NCI-H2107 (cell line): ENCODE measurements around the gene DYNLT2B.
"Not testable (repeated sequence)": the region's sequence is repeated elsewhere in the genome, so short reads cannot be mapped to it uniquely, and the experiment has no call there.

Experiments used
- DNase-seq: peaks from one replicate; lab custom pipeline; 2025; lab: John Stamatoyannopoulos, UW

Gene DYNLT2B

DNA sequence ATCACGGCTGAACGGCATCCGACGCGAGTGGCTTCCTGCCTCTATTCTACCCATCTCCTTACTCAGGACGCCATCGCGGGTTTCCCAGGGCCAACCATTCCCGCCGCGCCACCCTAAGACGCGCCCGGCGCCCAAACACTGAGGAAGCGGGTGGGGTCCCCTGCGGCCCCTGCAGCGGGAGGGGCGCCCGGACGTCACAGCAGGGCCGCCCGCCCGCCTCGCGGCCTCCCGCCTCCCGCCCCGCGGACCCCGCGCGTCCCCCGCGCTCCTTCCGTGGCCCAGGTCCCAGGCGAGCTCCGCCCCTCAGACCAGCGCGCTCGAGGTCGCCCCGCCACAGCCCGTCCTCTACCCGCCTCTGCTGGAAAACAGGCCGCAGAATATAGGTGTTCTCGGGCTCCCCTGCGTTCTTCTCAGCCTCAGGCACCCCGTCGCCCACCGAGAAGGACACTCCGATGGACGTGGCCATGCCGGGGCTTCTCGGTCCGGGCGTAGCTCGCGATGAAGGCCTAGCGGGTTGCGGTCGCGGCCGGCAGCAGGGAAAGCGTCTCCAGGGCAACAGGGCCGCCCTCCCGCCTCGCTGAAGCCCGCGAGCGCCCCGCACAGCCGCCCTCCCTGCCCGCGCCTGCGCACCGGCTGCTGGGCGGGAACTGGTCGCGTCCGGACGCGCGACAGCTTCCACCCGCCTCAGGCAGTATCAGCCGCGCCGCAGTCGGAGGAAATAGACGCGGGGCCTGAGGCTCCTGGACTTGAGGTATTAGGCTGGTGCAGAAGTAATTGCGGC is at the start of gene DYNLT2B:
TSS of gene DYNLT2B (minus strand) at position 554 of the 781 bp plus-strand sequence. CDS start at position 466, 88 bp downstream.
- DNase-seq: peak; percentile 97

GRCh38 chr3:196365736-196366135 is 47.7 kb upstream of the DYNLT2B start:
- no peak for DNase-seq

DNA sequence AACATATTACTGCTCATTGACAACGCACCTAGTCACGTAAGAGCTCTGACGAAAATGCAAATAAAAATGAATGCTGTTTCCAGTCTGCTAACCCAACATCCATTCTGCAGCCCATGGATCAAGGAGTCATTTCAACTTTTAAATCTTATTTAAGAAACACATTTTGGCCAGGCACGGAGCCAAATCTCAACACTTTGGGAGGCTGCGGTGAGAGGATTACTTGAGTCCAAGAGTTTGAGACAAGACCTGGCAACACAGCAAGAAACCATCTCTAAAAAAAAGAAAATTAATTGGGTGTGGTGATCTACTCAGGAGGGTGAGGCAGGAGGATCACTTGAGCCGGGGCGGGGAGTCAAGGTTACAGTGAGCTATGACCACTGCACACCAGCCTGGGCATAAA is 42.5 kb upstream of the DYNLT2B start:
- DNase-seq: no peak

DNA sequence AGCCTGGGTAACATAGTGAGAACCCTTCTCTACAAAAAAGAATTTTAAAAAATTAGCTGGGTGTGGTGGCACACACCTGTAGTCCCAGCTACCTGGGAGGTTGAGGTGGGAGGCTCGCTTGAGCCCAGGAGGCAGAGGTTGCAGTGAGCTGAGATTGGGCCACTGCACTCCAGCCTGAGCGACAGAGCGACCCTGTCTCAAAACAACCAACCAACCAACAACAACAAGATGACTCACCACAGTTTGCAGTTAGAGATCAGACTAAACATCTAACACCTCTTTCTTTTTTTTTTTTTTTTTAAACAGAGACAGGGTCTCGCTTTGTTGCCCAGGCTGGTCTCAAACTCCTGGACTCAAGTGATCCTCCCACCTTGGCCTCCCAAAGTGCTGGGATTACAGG is 40.5 kb upstream of the DYNLT2B start:
- DNase-seq: not testable (repeated sequence)

- DNase-seq: no peak
These were observed 39.9 kb upstream of the DYNLT2B start for GRCh38 chr3:196357905-196358304.

GRCh38 chr3:196356556-196356955 is 38.5 kb upstream of the DYNLT2B start:
- DNase-seq: no peak

GRCh38 chr3:196355668-196356067 is 37.6 kb upstream of the DYNLT2B start:
- no peak for DNase-seq

DNA sequence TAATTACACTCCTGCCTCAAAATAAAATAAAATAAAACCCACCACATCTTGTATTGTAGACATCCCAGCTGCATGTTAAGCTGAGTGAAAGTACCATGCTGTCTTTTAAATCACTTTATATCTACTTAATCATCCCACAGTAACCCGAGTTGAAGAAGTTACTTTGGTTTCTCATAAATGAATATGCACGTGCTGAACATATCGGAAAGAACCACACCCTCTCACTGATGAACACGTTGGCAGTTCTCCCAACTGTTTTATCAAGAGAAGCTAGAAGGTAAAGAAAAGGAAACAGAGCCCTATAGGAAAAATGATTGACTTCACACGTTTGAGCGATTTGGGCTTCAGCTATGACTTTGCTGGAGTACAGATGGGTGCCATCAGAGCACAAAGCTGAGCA is 36.1 kb upstream of the DYNLT2B start:
- DNase-seq: no peak

DNA sequence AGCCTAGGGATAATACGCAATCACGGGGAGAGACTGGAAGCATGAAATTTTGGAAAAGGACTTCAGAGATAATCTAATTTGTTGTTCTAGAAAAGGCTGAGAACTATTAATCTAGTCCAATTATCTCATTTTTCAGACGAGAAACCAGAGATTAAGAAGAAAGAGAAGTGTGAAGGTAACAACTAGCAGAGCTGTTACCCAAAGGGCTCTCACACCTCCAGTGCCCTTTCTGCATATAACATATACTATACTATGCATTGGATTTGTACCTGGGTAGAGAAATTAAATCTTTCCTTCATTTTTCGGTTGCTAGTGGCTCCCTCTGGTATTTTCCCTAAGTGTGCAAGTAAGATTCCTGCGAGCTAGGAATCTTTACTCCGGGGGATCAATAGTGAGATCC is 33.5 kb upstream of the DYNLT2B start:
- no peak for DNase-seq

DNA sequence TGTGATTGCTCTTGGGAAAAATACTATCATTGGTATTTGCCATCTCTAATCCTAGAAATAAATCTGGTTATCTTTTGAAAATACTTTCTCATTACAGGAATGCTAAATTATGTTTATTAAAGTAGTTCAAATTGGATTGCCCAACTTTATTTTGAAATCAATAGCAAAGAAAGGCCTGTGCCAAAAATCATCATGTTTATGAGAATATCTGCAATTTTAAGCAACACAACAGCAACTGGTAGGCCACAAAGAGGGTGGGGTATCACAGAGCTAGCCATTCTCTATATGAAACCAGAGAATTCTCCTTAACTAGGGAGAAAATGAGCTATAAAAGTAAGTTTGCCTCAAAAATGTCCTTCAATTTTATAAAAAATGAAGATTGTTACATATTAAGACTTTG is 32.0 kb upstream of the DYNLT2B start:
- DNase-seq: no peak

DNA sequence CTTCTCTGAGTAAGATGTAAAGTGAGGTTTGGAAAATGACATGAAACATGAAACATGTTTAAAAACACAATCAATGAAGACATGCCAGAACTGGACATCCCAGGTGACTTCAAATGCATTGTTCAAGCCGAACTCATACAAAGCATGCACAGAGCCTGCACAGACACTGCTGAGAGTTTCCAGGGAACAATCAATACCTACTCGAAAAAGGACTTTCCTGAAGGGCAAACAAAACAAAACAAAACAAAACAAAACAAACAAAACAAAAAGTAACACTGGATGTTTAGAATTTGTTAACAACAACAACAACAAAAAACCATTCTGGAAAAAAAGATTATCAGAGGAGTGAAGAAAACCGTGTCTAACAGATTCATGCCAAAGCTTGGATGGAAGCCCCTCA is 30.7 kb upstream of the DYNLT2B start:
- no peak for DNase-seq

DNA sequence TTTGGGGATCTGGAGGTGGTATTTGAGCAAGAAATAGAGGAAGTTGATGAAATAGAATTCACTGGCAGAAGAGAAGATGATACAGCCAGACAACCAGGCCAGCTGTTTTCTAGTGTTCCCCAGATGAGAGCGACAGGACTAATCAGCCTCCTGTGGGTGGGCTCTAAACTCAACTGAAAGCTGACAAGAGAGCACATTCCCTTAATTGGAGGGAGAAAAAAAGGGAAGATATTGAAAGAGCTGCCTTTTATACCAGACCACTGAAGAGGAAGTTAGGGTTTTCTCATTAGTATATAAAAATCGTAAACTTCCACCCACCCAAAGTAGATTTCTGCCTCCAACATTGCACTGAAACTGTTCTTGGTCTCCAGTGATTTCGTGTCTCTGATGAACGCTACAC is 26.6 kb upstream of the DYNLT2B start:
- no peak for DNase-seq

DNA sequence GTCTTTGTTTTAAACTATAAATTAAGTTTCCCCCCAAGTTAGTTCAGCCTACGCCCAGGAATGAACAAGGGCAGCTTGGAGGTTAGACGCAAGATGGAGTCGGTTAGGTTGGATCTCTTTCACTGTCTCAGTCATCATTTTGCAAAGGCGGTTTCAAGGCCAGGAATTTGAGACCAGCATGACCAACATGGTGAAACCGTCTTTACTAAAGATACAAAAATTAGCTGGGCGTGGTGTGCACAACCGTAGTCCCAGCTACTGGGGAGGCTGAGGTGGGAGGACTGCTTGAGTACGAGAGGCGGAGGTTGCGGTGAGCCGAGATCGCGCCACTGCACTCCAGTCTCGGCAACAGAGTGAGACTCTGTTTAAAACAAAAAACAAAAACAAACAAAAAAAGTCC is 25.9 kb upstream of the DYNLT2B start:
- DNase-seq: not testable (repeated sequence)

- DNase-seq: no peak
These were observed 23.1 kb upstream of the DYNLT2B start for GRCh38 chr3:196341137-196341536.

DNA sequence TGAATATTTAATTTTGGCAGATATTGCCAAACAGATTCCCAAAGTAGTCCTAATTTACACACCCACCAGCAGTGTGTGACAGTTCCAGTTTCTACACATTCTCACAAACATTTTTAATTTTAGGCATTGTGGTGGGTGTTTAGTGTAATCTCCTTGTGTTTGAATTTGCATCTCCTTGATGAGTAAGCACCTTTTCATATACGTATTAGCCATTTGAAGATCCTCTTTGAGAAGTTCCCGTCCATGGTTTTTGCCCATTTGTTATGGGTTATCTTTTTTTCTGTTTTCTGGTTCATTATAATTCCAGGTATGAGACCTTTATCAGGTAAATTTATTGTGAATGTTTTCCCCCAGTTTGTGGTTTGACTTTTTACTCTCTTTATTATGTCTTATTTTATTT is 22.4 kb upstream of the DYNLT2B start:
- DNase-seq: no peak

- DNase-seq: no peak
These were observed 21.6 kb upstream of the DYNLT2B start for GRCh38 chr3:196339493-196340254.

DNA sequence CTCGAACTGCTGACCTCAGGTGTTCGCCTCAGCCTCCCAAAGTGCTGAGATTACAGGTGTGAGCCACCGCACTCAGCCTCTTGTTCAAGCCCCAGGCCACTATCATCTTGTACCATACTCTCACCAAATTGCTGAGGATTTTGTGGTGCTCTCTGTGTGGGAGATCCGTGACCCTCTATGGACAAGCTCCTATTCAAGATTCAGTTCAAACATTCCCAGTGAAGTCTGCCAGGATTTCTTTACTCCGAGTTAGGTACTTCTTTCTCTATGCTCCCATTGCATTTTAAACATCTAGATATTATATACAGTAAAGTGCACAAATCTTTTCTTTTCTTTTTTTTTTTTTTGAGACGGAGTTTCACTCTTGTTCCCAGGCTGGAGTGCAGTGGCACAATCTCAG is 21.0 kb upstream of the DYNLT2B start:
- DNase-seq: no peak

- DNase-seq: no peak
These were observed 18.5 kb upstream of the DYNLT2B start for GRCh38 chr3:196336319-196337145.

DNA sequence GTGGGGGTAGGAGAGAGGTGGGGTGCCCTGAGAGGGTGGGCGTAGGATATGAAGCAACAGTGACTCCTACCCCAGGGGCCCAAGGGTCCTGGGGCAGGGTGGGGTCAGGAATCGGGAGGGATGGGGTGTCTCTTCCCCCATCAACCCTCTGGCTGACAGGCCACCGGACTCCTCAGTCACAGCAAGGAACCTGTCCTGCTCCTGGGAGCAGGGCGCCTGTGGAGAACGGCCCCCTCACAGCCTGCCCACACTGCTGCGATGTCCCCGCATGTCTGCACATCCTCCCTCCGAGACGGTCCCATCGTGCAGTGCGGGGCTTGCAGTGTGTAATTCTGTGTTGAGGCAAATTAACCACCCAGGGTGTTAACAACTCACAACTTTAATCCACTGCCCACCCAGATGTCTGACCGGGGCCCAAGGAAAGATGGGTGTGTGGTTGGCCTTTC is 17.5 kb upstream of the DYNLT2B start:
- no peak for DNase-seq

DNA sequence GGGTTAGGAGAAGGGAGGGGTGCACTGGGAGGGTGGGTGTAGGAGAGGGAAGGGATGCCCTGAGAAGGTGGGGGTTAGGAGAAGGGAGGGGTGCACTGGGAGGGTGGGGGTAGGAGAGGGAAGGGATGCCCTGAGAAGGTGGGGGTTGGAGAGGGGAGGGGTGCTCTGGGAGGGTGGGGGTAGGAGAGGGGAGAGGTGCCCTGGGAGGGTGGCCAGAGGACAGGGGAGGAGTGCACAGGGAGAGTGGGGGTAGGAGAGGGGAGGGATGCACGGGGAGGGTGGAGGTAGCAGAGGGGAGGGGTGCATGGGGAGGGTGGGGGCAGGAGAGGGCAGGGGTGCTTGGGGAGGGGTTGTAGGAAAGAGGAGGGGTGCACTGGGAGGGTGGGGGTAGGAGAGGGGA is 16.9 kb upstream of the DYNLT2B start:
- no peak for DNase-seq

DNA sequence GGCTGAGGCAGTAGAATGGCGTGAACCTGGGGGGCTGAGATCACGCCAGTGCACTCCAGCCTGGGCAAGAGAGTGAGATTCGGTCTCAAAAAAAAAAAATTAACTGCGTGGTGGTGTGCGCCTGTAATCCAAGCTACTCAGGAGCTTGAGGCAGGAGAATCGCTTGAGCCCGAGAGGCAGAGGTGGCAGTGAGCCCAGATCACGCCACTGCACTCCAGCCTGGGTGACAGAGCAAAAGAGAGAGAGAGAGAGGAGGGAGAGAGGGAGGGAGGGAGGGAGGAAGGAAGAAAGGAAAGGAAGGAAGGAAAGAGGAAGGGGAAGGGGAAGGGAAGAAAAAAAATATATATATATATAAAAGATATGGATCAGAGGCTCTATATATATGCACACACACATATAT is 14.1 kb upstream of the DYNLT2B start:
- DNase-seq: no peak

DNA sequence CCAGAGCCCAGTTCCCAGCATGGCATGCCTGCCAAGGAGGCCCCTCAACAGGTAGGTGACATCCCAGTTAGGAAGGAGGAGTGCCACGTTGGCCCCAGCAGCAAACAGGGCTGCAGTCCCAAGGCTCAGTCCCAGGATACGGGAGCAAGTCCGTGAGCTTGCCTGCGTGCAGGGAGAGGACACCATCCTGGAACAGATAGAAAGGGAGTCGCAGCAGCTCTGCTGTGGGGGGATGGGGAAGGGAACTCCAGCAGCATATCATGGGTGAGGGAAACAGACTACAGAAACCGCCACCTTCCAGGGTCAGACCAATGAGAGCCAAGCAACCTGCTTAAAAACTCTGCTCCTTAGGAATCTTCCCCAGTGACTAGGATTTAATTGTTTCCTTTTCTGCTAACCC is 9.4 kb upstream of the DYNLT2B start:
- no peak for DNase-seq

GRCh38 chr3:196326936-196327335 is 8.9 kb upstream of the DYNLT2B start:
- DNase-seq: no peak
